GM18508 (cell line): Measurements from ENCODE around the gene FAIM2.

ENCODE experiments used
- ATAC-seq: cut with Tn5 transposase; IDR thresholded peaks from one replicate; pipeline ENCODE4 v1.9.1; 2021; ENCODE audit warnings: moderate number of reproducible peaks; ENCODE audit not compliant: insufficient read depth, unreplicated experiment

FAIM2 gene

DNA sequence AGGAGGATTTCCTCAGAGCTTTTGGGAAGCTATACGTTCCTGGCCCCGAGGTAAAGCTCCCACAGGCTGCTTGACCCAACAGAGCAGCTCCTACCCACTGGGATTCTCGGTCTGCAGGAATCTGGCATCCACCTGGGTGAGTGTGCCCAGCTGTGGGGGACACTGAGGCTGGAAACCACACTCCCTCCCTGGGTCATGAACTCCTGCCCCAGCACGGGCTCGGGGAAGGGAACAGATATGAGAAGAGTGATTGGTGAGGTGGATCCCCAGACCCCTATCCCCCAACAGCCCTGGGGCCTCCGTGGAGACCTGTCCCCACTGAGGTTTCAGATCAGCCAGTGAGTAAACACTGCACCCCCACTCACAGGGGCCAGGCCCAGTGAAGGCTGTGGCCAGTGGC is 3.3 kb downstream of the FAIM2 start:
- ATAC-seq, result no peak

DNA sequence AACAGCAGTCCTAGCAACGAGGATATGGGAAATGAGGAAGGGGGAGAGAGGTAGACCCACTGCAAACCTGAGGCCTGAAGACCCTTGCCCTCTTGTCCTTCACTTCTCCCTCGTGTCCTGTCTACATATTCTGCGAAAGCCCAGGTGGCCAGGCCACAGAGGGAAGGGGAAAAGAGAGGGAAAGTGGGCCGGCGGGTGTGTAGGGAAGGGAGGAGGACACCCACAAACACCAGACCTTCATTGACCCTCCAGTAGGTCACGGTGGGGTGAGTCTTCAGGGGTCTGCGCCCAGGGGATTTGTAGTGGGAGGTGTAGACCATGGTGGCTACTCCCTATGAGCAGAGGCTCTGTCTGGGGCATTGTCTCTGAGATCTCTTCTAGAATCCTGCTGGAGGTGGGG is 3.8 kb downstream of the FAIM2 start:
- ATAC-seq, result no peak

DNA sequence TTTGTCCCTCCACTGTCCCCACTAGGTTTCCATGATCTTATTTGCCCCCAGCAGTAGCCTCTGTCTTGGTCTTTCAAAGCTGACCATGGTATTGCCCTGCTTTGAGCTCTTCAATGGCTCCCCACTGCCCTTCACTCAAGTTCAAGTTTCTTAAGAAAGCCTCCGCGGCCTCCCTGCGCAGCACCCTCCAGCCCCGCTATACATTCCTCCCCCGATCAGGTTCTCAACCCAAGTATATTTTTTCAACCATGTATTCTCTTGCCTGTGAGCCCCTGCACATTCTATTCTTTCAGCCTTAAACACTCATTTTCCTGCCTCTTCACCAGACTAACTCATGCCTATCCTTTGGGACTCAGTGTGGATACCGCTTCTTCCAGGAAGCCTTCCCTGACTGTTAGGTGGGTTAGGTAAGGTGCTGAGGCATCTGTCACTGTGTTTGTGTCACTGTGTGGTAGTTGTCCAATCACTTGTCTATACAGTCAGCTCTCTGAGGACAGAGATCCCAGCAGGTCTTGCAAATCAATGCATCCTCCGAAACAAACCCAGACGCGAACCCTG is 4.3 kb downstream of the FAIM2 start:
- ATAC-seq, result no peak

DNA sequence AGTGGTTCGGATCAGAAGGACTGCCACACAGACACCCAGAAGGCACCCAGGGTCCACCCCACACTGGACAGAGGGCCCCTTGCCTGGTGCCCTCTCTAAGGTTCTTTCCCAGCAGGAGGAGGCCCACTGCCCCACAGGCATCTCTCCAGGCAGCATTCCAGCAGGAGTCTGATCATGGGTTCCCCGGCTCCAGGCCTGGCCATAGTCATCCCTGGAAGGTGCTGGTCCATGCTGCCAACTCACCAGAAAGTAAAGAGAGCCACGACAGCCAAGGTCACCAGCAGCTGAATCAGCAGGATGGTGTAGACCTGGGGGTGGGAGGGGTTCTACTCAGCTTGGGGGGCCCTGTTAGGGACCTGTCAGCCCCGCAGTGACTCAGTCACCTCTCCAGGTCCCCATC is 6.4 kb downstream of the FAIM2 start:
- no peak for ATAC-seq

- no peak for ATAC-seq
Observed at GRCh38 chr12:49895773-49896172, 7.9 kb downstream of the FAIM2 start.

DNA sequence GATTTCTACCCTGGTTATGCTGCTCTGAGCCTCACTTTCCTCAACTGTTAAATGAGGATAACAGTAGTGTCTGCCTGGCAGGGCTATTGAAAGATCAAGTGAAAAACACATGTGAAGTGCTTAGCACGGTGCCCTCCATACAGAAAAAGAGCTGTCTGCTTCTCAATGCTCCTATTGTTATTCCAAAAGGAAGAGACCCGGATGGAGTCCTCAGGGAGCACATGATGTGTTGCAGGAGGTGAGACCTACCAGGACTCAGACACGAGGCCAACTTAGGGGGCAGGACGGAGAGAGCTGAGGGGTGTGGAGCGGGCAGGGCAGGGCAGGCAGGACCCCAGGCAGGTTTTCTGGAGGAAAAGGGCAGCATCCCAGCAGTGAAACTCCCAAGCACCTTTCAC is 8.9 kb downstream of the FAIM2 start:
- ATAC-seq, result no peak

DNA sequence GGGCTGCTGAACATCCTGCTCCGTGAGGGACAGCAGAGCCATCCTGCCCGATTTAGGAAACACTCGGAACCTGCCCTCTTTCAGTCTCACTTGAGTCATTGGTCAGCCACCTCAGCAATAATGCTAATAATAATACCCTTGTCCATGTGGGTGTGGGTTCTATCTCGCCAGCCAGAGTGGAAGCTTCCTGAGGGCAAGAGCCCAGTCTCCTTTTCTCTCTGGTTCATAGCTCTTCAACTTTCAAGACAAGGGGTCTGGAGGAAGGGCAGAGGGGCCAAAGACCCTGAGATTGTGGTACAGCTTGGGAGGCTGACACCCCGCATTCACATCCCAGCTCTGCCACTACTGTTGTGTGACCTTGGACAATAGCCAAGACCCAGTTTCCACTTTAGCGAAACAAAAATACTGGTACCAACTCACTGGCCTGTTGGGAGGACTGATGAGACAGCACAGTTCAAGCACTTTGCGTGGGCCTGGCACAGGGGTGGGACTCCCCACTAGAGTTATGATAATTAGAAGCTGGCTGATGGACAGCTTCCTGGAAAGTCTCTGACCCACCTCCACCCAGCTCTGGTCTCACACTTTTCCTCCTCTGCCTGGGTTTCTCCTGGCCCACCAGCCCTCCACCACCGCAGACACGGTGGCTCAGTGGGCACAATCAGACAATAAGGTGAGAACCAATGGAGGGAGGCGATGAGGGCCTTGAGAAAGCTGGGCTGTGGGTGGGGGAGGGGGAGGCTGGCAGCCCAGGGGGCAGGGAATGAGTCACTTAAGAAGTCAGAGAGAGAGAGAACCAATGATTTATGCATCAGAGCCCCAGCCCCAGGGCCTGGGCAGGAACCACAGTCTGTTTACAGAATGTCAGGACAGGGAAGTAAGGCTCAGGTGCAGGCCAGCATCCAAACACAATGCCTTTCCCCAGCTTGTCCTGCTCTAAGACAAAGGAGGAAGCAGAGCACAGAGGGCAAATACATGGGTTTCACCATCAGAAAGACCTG is 9.6 kb downstream of the FAIM2 start:
- no peak for ATAC-seq

DNA sequence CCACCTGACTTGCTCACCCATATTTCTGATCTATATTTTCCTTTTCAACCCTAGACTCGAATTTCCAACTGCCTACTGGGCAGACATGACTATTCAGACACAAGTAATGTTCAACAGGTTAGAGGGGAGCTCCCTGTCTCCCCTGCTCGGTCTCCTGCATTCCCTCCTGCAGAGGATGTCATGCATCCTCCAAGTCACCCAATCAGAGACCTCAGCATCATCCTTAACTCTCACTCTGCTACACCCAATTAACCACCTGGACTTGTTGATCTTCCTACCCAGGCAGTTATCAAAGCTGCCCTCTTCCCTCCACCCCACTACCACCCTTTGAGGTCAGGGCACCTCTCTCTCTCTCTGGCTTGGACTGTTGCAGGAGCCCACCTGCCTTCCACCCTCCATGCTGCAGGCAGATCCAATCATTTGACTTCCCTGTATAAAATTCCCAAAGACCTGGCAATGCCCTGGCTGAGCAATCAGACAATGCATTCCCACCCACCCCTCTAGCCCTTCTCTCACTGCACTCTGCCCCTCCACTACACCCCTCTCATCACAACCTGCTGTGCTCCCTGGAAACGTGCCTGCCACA is 10.9 kb downstream of the FAIM2 start:
- no peak for ATAC-seq

DNA sequence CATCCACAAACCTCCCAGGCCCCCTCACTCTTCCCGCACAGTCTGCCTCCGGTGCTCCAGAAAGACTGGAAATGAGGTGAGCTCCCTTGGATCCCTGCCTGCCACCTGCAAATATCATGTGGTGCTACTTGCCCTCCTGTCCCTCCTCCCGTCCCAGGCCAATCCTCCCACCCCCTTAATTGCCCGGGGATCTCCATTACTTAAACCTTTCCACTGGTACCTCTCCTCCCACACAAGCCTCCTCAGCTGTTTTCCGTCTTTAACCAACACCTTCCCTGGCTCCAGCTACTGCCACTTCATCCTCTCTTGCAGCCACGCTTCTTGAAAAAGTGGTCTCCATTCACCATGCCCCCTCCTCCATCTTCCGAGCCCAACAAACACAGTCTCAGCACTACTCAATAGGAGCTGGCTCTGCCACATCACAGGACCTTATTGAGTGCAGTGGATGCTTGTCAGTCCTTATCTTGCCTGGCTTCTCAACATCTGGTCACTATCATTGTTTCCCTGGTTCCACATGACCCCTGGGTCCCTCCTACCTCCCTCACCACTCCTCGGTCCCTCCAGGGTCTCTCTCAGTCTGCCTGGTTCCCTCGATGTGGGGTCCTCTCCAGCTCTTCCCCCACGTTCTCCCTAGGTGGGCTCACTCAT is 11.5 kb downstream of the FAIM2 start:
- ATAC-seq, result no peak

DNA sequence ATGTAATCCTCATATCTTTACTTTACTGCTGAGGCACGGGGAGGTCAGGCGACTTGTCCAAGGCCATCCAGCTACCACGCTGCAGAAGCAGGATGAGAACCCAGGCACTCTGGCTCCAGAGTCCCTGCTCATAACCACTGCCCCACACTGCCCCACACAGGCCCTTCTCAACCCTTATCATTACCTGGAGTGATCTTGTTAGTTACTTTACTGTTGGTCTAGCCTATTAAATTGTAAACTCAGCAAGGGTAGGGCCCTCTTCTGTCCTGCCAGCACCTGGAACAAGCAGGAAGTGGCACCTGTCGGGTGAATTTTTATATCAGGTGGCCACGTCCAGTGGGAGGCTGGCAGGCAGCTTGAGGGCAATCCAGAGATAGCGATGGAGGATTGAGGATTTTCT is 12.2 kb downstream of the FAIM2 start:
- no peak for ATAC-seq

DNA sequence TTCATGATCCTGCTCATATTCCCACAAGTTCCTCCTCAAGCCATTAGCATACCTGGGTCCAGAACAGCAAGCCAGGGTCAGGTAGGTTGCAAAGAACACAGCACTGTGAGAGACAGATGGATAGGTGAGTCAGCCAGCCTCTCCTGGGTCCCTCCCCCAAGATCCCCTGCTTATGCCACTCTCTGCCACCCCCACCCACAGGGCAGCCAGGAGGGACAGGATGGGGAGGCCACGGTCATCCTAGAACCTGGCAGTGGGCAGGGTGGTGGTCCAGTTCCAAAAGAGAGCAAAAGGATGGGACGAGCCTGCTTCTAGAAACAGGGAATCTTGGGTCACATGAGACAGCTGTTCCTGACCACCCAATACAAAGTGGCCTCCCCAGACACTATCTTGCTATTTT is 12.7 kb downstream of the FAIM2 start:
- ATAC-seq, result no peak

DNA sequence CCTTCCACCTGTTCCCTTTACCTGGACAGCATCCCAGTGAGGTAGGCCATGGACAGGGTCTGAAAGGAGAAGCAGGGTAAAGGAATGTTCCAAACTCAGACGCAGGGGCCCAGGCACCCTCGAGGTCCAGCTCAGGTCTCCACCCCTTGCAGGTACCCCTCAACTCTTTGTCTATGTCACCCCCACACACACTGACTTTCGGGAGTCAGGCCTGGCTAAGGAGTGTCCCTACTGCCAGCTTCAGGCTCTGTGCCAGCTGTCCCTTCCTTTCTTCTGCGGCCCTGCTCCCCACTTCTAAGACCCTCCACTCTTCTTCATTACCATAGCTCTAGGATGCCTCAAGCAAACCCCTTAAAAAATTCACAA is 13.6 kb downstream of the FAIM2 start:
- no peak for ATAC-seq

- ATAC-seq, result no peak
Observed at GRCh38 chr12:49889361-49890095, 14.2 kb downstream of the FAIM2 start.

GRCh38 chr12:49888461-49889151 is 15.1 kb downstream of the FAIM2 start:
- ATAC-seq, result no peak

DNA sequence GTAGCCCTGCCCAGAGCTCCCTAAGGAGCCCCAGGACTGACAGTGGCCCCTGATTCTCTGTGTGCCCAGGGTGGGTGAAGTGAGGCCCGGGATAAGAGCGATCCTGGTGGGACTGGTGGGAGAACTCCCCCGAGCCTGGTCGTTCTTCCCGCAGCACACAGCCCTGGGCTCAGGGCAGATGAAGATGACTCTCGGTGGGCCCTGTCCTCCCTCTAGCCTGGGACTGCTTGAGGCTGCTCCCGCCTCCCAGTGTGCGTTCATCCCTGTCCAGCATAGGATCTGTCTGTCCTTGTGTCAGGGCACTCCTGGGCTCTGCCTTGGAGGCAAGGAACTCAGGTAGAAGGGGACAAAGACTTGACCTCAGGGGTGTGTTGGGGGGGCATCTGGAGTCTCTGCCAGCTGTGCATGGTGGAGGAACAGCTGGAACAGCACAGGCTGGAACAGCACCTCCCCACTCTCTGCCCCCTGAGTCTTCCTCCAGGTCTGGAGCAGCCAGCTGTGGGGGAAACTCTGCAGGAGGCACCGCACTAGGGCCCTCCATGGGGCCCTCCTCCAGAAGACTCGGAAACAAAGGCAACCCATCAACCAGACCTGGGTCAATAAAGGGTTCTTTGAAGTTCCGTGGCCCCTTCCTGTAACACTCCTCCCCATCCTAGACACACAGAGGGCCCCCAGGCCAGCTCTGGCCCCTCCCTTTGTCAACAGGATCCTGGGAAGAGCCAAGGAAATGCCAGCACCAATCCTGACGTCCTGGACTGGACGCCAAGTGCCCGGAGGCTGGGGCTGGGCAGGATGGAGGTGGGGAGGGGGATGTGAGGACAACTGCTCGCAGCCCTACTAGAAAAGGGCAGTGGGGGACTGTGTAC is 15.9 kb downstream of the FAIM2 start:
- no peak for ATAC-seq

GRCh38 chr12:49887091-49887490 is 16.6 kb downstream of the FAIM2 start:
- no peak for ATAC-seq

DNA sequence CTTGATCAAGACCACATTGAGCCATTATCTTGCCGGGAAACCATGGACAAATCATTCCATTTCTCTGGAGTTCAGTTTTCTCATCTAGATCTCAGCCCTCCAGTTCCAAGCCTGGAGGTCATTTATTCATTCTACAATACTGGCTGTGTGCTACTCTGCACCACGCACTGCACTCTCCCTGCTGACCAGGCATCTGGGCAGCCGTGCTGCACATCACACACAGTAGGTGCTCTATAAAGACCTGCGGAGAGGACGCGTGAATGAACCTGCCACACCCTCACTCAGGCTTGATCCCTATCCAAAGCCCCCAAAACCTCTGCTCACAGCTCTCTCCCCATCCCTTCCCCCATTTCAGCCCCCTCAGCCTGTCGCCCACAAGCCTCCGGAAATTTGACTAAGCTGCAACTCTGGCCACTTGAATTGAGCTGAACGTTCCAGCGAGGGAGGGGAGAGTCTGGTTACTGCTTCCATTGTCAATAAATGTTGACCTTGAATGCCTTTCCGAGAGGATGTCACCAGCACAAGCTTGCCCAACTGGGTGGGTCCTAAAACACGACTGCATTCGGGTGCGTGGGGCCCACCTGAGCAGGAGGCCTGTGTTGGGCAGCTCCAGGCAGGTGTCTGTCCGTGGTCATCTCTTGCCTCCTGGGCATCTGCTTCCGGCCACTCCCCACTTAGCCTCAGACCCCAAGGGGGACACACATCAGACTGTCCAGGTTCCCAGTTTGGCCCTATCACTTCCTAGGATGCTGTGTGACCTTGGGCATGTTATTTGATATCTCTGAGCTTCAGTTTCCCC is 17.8 kb downstream of the FAIM2 start:
- no peak for ATAC-seq

DNA sequence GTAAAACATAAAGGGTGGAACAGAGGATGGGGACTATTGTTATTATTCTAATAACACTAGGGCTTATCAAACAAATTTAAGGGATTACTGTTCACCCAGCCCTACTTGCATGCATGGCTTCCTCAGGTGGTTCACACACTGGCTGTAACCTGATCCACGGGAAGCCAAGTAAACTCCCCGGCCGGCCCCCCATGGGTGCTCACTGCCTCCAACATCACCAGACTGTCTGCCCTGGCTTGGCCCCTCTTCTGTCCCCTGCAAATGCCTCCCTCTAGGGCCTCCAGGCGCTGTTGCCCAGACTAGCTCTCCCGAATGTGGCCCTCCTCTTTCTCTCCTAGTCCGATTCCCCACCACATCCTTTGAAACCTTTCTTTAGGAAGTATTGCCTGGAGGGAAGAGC is 18.6 kb downstream of the FAIM2 start:
- ATAC-seq, result no peak
